GM19099 (cell line): Measurements from ENCODE around the gene RIN3.

Experiments used
- POLR2A ChIP-seq: IDR thresholded peaks from 3 replicates; pipeline ENCODE4 v1.6.1; 2011; ENCODE audit warnings: low read depth; ENCODE audit not compliant: insufficient read length; ENCODE audit errors: extremely low read depth

The RIN3 gene

DNA sequence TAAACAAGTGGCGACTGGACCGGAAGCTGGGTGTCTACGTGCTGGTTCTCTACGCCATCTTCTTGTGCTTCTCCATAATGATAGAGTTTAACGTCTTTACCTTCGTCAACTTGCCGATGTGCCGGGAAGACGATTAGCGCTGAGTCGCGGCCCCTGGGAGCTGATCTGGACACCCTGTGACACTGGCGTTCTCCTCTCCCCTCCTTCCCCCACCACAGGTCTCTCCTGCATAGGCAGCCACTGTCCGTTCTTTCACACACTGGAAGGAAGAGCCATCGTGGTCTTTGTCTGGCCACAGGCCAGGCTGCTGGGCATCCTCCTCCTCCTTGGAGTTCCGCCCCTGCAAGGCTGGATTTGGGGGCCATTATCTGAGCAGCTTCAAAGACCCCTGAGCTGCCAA, 20.1 kb upstream of the RIN3 start:
- no peak for TF ChIP-seq POLR2A

DNA sequence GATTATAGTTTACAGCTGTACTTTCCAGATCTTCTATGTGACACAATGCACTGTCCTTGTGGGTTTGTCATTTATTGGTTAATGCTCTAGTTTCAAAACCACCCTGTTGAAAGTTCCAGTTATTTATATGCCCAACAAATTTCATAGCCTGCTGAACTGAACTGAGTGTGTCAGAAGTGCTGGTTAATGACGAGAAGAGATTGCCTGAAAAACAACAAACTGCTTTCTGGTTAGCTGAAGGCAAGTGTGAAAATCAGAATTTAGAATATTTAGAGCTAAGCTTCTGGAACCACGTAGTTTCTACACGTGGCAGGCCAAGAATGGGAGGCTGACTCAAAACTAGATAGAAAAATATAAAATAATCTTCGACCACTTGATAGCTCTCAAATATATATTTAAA, 19.1 kb upstream of the RIN3 start:
- no peak for TF ChIP-seq POLR2A

DNA sequence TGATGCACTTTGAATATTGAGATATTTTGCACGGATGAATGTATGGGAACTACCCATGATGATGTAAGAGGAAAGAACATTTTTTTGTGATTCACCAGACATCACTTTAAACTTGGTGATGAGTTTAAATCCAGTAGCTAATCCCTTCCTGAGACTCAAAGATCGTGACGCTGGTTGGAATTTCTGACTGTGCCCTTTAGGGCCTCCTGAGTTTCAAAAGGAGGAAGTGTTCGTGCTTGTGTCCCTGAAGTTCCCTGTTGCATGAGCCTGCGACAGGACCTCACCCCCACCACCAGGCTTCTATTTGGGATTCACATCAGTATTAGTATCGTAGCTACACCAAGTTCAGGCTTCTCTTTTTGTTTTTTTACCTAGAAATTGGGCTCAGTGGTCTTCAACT, 18.6 kb upstream of the RIN3 start:
- TF ChIP-seq POLR2A: no peak

DNA sequence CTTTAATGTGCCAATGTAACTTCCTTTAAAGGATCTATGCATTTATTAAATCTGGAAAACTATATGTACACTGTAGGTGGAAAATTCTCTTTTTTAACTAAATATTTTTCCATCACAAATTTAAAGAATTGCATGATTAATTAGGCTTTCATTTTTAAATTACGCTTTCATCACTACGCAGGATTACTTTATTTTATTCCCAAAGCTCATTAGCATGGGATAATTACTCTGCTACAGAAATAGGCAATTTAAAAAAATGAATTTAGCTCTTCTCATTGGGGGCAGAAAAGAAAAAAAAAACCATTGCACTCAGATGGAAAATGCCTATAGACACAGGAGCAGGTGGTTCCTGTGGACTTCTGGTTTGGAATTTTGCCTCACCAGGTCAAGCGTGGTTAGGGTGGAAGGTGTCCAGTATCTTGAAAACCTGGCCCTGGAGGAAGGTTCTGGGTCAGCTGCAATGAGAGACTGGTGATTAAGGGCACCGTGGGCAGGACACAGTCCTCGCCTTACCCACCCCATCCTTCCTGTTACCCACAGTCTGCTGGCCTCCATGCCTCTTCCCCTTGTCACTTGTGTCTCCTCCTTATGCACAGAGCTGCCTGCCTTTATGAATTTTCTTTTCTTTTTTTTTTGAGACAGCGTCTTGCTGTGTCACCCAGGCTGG, 17.3 kb upstream of the RIN3 start:
- no peak for TF ChIP-seq POLR2A

DNA sequence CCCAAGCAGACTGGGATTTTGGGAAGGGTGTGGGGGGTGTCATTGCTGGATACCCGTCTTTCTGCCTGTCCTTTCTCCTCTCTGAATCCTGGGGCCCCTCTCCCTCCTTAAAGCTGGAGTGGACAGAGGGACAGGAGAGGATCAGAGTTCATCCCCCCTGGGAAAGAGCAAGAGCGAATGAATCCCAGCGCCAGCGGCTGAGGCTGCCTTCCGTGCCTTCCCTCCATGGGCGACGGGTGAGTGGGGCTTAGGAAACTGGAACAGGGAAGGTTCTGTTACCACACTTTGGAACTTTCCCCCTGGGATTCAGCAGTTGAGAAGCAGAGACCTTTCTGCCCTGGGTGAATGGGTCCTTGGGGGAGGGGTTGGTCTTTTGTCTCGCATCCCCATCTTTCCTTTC, 16.2 kb upstream of the RIN3 start:
- TF ChIP-seq POLR2A: no peak

DNA sequence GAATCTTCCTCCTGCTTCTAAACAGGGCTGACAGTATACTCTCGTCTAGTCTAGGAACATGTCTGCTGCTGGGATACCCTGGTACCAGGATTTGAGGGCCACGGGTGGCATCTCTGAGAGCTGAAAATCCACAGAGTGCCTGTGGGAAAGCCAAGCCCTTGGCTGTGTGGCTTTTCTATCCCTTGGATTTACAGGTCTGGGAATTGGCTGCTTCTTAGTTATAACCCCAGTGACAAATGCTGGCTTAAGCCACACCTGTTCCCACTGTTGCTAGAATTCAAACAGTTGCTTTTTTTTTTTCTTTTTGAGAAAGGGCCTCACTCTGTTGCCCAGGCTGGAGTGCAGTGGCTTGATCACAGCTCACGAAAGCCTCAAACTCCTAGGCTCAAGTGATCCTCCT, 14.3 kb upstream of the RIN3 start:
- TF ChIP-seq POLR2A: no peak

DNA sequence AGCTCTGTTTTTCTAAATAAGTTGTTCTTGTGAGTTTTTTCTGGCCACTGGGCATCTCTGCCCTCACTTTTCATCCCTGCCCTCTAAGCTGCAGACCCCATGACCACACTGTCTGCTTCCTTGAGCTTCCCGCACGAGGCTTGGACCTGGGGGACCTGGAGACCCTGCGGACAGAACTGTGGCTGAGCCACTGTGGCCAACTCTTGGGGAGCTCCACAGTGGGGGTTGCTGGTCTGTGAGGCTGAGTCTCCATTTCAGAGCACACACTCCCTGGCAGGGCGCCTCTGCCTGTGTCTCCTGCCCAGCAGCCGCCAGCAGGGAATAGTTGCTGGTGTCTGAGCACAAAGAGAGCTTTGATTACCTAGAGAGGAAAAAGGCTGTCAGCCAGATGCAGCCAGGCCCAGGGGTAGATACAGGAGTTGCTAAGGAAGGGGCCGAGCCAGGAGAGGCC, 13.1 kb upstream of the RIN3 start:
- TF ChIP-seq POLR2A: no peak

DNA sequence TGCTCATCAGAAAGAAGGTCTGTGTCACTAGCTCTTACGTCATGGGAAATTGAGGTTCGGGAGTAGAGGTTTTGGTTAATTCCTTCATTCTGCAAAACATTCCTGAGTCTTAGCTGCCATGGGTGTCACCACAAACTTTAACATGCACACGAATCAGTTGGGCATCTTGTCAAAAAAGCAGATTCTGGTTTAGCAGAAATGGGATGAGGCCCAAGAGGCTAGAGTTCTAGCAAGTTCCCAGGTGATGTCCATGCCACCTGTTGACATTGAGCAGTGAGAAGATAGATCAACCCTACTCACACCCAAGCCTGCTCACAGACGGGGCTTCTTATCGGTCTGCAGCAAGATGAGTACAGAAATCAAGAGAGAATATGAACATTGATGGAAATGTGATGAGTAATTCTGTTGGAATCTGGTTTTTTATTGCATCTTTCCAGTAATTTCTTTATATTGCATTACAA, 11.7 kb upstream of the RIN3 start:
- no peak for TF ChIP-seq POLR2A

DNA sequence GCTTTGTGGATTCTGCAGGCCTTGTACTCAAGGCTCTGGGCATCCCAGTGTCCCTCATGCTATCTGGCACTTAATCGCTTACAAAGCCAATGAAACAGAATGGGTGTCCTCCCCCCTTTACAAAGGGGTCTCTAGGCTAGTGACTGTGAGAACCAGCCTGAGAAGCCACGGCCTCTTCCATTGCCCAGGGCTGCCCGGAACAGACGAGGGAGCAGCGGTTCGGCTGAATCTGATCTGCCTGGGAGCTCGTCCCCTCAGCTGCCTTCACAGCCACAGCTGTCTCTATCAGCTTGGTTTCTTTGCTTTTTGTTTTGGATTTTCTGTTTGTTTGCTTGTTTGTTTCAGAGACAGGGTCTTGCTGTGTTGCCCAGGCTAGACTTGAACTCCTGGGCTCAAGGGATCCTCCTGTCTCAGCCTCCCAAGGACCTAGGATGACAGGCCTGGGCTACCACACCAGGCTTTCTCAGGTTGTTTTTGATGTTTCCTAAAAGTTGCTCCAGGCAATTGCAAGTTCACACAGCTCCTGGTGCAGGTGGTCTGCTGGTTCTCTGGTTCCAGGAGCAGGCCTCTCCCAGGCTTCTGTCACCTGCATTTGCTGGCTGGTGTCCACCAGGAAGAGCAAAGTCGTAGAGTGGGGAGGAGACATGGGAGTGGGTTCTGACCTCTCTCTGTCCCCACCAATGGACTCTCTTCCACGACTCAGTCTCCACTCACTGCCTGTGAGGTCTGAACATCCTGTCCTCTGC, 10.9 kb upstream of the RIN3 start:
- TF ChIP-seq POLR2A: no peak

DNA sequence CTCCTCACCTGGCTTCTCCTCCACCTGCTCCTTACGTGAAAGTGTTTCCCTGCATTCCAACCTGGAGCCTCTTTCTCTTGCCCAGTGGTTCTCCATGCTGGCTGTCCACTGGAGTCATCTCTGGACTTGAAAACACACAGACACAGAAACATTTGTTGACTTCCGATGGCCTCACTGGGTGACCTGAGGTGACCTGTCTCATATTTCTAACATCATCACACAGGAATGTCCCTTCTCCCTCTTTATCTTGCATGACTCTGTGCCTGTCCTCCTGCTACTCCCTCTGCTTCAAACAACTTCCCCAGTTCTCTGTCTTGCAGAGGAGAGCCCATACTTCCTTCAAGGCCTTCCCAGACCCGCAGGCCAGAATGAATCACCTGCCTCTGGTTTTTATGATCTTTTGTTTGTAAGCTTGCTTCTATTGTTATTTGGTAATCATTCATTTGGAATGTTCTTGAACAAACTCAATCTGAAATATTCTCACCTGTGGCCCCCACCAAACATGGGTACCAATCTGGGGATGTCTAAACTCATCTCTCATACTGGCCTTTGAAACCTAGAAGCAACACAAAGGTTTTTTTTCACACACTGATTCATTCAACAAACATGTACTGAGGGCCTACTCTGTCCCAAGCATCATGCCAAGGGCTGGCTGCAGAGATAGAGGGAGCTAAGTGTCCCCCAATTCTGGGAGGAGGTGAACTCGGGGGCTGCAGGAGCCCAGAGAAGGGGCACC, 9.7 kb upstream of the RIN3 start:
- no peak for TF ChIP-seq POLR2A

DNA sequence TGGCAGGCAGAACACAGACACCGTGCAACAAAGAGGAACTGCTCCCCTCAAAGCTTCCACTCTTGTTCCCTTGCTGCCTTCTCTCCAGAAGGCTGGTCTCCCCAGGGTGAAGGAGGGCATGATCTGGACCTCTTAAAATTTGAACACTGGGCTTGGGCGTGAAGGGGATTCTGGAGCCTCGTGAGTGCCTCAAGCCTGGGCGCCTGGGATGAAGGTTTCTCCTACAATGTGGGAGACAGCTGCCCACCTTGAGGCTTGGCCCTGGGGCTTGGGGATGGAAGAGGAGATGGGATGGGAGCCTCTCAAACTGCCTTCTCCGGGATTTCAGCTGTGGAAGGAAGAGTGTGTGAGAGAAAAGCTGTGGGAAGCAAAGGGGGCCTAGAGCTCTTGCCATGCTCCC, 7.8 kb upstream of the RIN3 start:
- no peak for TF ChIP-seq POLR2A

DNA sequence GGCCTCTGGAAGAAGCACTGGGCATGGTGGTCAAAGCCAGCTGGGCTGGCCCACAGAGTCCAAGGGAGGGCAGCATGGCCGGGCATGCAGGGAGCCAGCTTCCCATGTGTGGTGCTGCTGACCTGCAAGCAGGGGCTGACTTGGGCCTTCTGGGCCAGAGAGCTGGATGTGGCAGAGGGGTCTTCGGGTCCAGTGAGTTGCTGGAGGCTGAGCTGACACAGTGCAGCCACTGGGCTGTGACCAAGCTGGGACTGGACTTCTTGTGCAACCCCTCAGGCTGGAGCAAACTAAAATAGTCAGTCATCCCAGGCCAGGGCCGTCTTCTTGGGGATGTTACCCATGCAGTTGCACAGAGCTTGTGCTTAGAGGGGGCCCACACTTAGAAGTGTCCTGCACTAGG, 7.3 kb upstream of the RIN3 start:
- TF ChIP-seq POLR2A: no peak

DNA sequence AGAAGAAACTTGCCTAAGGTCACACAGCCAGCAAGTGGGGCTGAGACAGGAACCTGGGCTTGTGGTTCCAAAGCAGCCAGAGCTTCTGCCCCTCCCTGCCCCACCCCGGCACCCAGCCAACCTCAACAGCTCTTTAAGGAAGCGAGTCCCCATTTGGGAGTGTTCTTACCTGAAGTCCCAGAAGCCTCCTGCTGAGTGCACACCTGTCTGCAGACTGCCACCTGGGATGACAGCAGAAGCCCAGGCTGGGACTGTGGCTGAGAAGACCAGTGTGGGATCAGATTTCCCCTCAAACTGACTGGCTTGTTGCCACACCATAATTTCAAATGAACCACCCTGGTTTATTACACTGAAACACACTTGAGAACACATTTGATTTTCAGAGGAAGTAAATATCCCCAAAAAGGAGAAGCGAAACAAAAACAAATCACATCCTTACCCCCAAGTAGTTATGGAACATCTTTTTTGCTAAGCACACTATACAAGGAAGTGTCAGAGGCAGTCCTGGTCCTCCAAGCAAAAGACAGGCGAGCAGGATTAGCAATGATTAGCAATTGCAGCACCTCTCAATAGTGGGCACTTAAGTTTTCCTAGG, 6.3 kb upstream of the RIN3 start:
- no peak for TF ChIP-seq POLR2A

DNA sequence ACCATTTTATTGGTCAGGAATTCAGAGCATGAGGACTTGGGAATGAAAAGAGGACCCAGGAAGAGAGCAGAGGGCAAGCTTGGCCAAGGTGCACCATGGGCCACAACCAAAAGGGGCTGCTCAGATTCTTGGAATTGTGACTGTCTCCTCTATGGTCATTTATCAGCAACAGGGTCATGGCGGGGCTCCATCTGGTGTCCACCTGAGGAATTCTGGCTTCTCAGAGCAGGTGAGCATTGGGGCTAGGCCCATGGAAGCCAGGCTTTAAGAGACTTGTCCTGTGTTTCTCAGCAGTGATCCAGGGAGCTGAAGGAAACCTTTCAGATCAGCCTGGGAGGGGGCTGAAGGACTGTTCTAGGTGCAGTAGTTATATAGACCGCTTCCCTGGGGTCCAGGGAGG, 2.6 kb upstream of the RIN3 start:
- TF ChIP-seq POLR2A: no peak

DNA sequence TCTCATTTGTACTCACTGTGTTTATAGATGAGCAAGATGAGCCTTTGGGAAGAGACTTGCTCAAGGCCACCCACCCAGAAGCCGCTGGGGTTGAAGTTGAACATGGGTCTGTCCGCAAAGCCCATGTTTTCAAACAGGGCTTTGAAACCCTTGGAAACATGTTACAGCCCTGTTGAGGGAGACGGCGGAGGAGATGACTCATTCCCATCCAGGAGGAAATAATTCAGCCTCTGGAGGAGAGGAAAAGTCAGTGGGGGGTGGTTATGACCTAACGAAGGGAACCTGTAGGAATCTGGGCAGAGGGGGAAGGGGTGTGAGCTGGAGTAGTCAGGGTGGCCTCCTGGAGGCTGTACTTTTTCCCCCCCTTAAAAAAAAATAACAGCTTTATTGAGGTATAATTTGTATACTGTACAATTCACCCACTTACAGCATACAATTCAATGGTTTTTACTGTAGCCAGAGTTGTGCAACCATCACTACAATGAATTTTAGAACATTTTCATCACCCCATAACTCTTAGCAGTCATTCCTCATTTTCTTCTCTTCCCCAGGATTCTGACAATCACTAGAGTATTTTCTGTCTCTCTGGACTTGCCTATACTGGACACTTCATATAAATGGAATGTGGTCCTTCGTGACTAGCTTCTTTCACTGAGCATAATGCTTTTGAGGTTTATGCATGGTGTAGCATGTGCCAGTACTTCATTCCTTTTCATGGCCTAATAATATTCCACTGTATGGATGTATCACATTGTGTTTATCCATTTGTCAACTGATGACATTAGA, 1.9 kb upstream of the RIN3 start:
- no peak for TF ChIP-seq POLR2A

DNA sequence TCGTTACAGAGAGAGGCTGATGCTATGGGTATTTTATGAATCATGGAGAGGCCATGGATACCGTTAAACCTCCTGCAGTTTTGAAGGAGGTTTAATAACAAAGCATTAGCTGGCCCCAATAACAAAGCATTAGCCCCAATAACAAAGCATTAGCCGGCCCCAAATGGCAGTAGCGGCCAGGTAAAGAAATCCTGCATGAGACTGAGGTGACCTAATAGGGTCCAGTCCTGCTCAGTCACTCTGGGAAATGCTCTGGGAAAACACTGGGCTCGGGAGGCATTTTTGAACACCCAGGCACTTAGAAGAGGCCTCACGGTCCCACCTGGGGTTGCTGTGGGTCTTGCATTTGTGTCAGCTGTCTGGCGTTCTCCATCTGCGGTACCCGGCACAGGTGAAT, 776 bp upstream of the RIN3 start:
- no peak for TF ChIP-seq POLR2A
